ENCODE results near the gene ADAMTS12. TPM values are rescaled to one million over a fixed set of nuclear protein-coding genes. Genes with fewer than 3 reads are reported as not detected.

Gene ADAMTS12
- total and polyA plus RNA-seq, 2 experiments from 2014 or later = 9.1 to 17.1 TPM

- H2AFZ ChIP-seq = no peak overlapping the region
- TF ChIP-seq STAT1 (IDR thresholded peaks at IDR 0.05; ENCODE audit: unreplicated experiment) = no peak
- no peak for TF ChIP-seq EZH2phosphoT487 (IDR thresholded peaks at IDR 0.05; ENCODE audit: unreplicated experiment)
- no peak for TF ChIP-seq ZNF114 (CRISPR knock-in tag; IDR thresholded peaks at IDR 0.05)
- no peak for TF ChIP-seq POLR2AphosphoS5 (IDR thresholded peaks at IDR 0.05; ENCODE audit: low read depth)
- TF ChIP-seq ZNF331 (CRISPR knock-in tag; IDR thresholded peaks at IDR 0.05; ENCODE audit: low read depth) = no peak
- no peak for TF ChIP-seq EZH2 (IDR thresholded peaks at IDR 0.05; ENCODE audit: low read depth, unreplicated experiment)
- no peak for TF ChIP-seq NANOG (IDR thresholded peaks at IDR 0.05; ENCODE audit: borderline replicate concordance)
- no peak for TF ChIP-seq CTCF (conservative IDR thresholded peaks at IDR 0.05; ENCODE audit: low read depth in 2 of 2)
- no peak for TF ChIP-seq ETS1 (IDR thresholded peaks at IDR 0.05)
- no peak for TF ChIP-seq CREB1 (CRISPR knock-in tag; IDR thresholded peaks at IDR 0.05; ENCODE audit: low read depth)
- TF ChIP-seq REST (IDR thresholded peaks at IDR 0.05; ENCODE audit: unreplicated experiment) = no peak
- TF ChIP-seq JUNB (IDR thresholded peaks at IDR 0.05; ENCODE audit: unreplicated experiment) = no peak
- TF ChIP-seq ZNF462 (CRISPR knock-in tag; IDR thresholded peaks at IDR 0.05) = no peak
- ATAC-seq (no peak), DNase-seq (ENCODE audit: low spot score) (no peak)
- H4K20me1 ChIP-seq (replicated peaks; ENCODE audit: insufficient read depth) = 0 out of 2 replicates have a peak, but pooled peaks cover 11% of the 10 kb centered on the region
- H3K4me2 ChIP-seq = no peak overlapping the region
- Mint-ChIP-seq H3K4me3 (no peak overlapping the region), H3K4me1 (peaks cover 21% of the 10 kb centered on the region), H3K27ac (no peak overlapping the region), H3K36me3 (ENCODE audit: low read depth) (peaks cover 80% of the 10 kb centered on the region), H3K27me3 (ENCODE audit: insufficient read depth, low read depth, poor library complexity) (peaks cover 2% of the 10 kb centered on the region), H3K9me3 (peaks cover 20% of the 10 kb centered on the region; the same call in 2 of the 3 replicates)
- H3F3A ChIP-seq (replicated peaks; ENCODE audit: low read depth) = no peaks in the 10 kb centered on the region
- H3K4me1 ChIP-seq (ENCODE audit: insufficient read depth) = peaks cover 13% of the 10 kb centered on the region
- no peak overlapping the region for H3K4me3 ChIP-seq
- H3K79me2 ChIP-seq (replicated peaks; ENCODE audit: insufficient read depth) = peaks cover 11% of the 10 kb centered on the region
- H3K9me2 ChIP-seq (ENCODE audit: insufficient read depth) = no peaks in the 10 kb centered on the region; the same call in 1 of the 2 replicates
- H3K27ac ChIP-seq (ENCODE audit: low read depth) = no peak overlapping the region
- peaks cover 29% of the 10 kb centered on the region for H3K36me3 ChIP-seq (ENCODE audit: insufficient read depth)
- H3K27me3 ChIP-seq (ENCODE audit: insufficient read depth) = no peaks in the 10 kb centered on the region
Measured at GRCh38 chr5:33476992-33477391, 414.8 kb downstream of the ADAMTS12 start.

Measured in GM23338 (cell line).